HL-60 (cell line): Measurements from ENCODE around the gene LRRC4C.

ENCODE experiments used
- DNase-seq, 2 experiments: peaks; one replicate each; pipeline ENCODE4 v3.0.0-alpha.2; 2010 to 2020; ENCODE audit warnings: low read depth in 1 of 2, low spot score in 1 of 2
- H3K27ac ChIP-seq: fragments of 250-450 bp; sonication (Bioruptor Pico); replicated peaks from 2 replicates; pipeline ENCODE4 v1.5.1; 2020; ENCODE audit warnings: mild to moderate bottlenecking, moderate library complexity
- H3K27me3 ChIP-seq: fragments of 250-450 bp; sonication (Bioruptor Pico); 2 replicates; pipeline ENCODE4 v1.5.1; 2021; ENCODE audit warnings: mild to moderate bottlenecking, moderate library complexity; ENCODE audit not compliant: insufficient read depth, poor library complexity, severe bottlenecking
- H3K4me3 ChIP-seq: replicated peaks from 2 replicates; pipeline ENCODE4 v1.5.1; 2011; ENCODE audit warnings: mild to moderate bottlenecking, control low read depth, low read length; ENCODE audit not compliant: insufficient read depth
- CTCF ChIP-seq: IDR thresholded peaks from one replicate; pipeline ENCODE4 v1.5.1; 2011; ENCODE audit warnings: low read length, control low read depth, inconsistent platforms; ENCODE audit not compliant: insufficient read depth
- GABPA ChIP-seq: IDR thresholded peaks from 2 replicates; pipeline ENCODE4 v1.6.1; 2012; ENCODE audit warnings: low read depth
- POLR2AphosphoS5 ChIP-seq: IDR thresholded peaks from 2 replicates; pipeline ENCODE4 v1.6.1; 2012; ENCODE audit warnings: low read depth
- REST ChIP-seq: IDR thresholded peaks from 2 replicates; pipeline ENCODE4 v1.6.1; 2012; ENCODE audit warnings: low read depth; ENCODE audit not compliant: insufficient replicate concordance
- SPI1 ChIP-seq: IDR thresholded peaks from 2 replicates; pipeline ENCODE4 v1.6.1; 2012; ENCODE audit warnings: low read depth, mild to moderate bottlenecking, borderline replicate concordance

LRRC4C gene

GRCh38 chr11:41400124-41400523, 59.3 kb downstream of the LRRC4C start:
- Histone ChIP-seq H3K27me3 (no peaks in the 10 kb centered on the region), H3K4me3 (no peak overlapping the region), H3K27ac (no peak overlapping the region)
- DNase-seq: no peak
- no peak for TF ChIP-seq CTCF
- no peak for TF ChIP-seq REST
- TF ChIP-seq POLR2AphosphoS5: no peak
- no peak for TF ChIP-seq SPI1
- TF ChIP-seq GABPA: no peak

- H3K27me3 ChIP-seq: no peaks in the 10 kb centered on the region
- no peak overlapping the region for H3K27ac ChIP-seq
- DNase-seq: no peak
- TF ChIP-seq POLR2AphosphoS5: no peak
- no peak for TF ChIP-seq CTCF
- no peak for TF ChIP-seq SPI1
- TF ChIP-seq GABPA: no peak
- TF ChIP-seq REST: no peak
- H3K4me3 ChIP-seq: no peak overlapping the region
Measured at GRCh38 chr11:41399323-41399722, 60.1 kb downstream of the LRRC4C start.

GRCh38 chr11:41398175-41398574, 61.3 kb downstream of the LRRC4C start:
- H3K27me3 ChIP-seq: no peaks in the 10 kb centered on the region
- H3K27ac ChIP-seq: no peak overlapping the region
- TF ChIP-seq POLR2AphosphoS5 (no peak), REST (no peak), CTCF (no peak), GABPA (no peak), SPI1 (no peak)
- DNase-seq: no peak
- no peak overlapping the region for H3K4me3 ChIP-seq
